ENCODE measurements around the gene SORBS2. TPM values are rescaled to one million over a fixed set of nuclear protein-coding genes. Genes with fewer than 3 reads are reported as not detected.

Gene SORBS2
- total RNA-seq, 1 experiment from 2014 or later, result 44.5 TPM

DNA sequence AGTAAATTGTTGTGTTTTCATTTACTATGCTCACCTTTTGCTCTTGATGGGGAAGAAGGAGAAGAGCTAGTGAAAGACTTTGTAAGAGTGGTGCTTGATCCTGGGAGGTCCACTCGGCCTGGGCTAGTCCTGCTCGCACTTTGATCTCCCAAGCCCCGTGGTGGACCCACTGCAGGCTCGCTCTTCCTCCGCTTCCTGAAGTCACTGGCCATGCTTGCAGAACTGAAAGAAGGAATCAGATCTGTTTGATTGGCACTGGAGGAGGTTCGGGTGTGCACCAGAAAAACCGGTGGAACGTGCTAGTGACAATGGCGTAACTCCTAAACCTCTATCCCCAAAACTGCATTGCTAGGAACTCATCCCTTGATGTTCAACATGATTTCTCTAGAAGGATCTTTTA, 185.2 kb downstream of the SORBS2 start (continued):
- TF ChIP-seq, protein P1, sequence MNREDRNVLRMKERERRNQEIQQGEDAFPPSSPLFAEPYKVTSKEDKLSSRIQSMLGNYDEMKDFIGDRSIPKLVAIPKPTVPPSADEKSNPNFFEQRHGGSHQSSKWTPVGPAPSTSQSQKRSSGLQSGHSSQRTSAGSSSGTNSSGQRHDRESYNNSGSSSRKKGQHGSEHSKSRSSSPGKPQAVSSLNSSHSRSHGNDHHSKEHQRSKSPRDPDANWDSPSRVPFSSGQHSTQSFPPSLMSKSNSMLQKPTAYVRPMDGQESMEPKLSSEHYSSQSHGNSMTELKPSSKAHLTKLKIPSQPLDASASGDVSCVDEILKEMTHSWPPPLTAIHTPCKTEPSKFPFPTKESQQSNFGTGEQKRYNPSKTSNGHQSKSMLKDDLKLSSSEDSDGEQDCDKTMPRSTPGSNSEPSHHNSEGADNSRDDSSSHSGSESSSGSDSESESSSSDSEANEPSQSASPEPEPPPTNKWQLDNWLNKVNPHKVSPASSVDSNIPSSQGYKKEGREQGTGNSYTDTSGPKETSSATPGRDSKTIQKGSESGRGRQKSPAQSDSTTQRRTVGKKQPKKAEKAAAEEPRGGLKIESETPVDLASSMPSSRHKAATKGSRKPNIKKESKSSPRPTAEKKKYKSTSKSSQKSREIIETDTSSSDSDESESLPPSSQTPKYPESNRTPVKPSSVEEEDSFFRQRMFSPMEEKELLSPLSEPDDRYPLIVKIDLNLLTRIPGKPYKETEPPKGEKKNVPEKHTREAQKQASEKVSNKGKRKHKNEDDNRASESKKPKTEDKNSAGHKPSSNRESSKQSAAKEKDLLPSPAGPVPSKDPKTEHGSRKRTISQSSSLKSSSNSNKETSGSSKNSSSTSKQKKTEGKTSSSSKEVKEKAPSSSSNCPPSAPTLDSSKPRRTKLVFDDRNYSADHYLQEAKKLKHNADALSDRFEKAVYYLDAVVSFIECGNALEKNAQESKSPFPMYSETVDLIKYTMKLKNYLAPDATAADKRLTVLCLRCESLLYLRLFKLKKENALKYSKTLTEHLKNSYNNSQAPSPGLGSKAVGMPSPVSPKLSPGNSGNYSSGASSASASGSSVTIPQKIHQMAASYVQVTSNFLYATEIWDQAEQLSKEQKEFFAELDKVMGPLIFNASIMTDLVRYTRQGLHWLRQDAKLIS (CRISPR knock-in tag; IDR thresholded peaks at IDR 0.05; ENCODE audit: borderline replicate concordance), result no peak
- TF ChIP-seq ZNF138 (CRISPR knock-in tag; conservative IDR thresholded peaks at IDR 0.05), result no peak
- TF ChIP-seq JAZF1 (CRISPR knock-in tag; IDR thresholded peaks at IDR 0.05), result no peak
- TF ChIP-seq NR1H2 (CRISPR knock-in tag; IDR thresholded peaks at IDR 0.05), result no peak

DNA sequence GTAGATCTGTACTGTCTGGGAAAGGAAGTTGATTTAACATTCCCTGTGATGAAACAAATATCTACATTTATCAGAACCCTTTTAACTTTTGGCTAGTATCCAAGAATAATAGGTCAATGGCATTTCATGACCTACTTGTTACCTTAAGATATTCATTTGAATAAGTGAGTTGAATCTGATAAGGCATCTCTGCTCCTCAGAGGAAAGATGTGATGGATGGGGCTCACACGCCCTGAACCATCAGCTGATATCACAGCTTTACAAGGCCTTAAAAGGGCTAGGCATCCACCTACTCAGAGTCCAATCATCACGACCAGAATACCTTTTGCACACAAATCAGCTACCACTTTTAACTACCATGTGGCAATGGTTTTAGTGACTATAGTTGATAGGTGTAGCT, 186.5 kb downstream of the SORBS2 start:
- ChIA-PET CTCF (interaction anchor here (0.8 to 1.3 kb wide), 3 partner anchors 15 to 412 kb away, joined by 3 to 8 read pairs (median 3); no protein-coding TSS in a partner anchor), POLR2A (no interaction called here)
- Mint-ChIP-seq H3K27me3 (ENCODE audit: low read depth) (no peaks in the 10 kb centered on the region), H3K27ac (no peak overlapping the region), H3K36me3 (no peaks in the 10 kb centered on the region; the same call in 1 of the 2 replicates), H3K9me3 (no peaks in the 10 kb centered on the region), H3K4me3 (no peak overlapping the region), H3K4me1 (no peaks in the 10 kb centered on the region)
- no peak for ATAC-seq
- DNase-seq (ENCODE audit: low spot score), result no peak
- no peak for TF ChIP-seq GTF2I (CRISPR knock-in tag; conservative IDR thresholded peaks at IDR 0.05)
- TF ChIP-seq CREB1 (CRISPR knock-in tag; IDR thresholded peaks at IDR 0.05), result no peak
- no peak for TF ChIP-seq CBFB (CRISPR knock-in tag; IDR thresholded peaks at IDR 0.05; ENCODE audit: low read depth)
- TF ChIP-seq ZNF121 (CRISPR knock-in tag; IDR thresholded peaks at IDR 0.05), result no peak
- TF ChIP-seq NFYB (CRISPR knock-in tag; conservative IDR thresholded peaks at IDR 0.05; ENCODE audit: low read depth), result no peak
- no peak for TF ChIP-seq TEAD4 (CRISPR knock-in tag; IDR thresholded peaks at IDR 0.05)
- TF ChIP-seq KAT7 (CRISPR knock-in tag; IDR thresholded peaks at IDR 0.05; ENCODE audit: borderline replicate concordance), result no peak
- TF ChIP-seq PREB (CRISPR knock-in tag; IDR thresholded peaks at IDR 0.05; ENCODE audit: borderline replicate concordance), result no peak
- TF ChIP-seq MYBL2 (CRISPR knock-in tag; IDR thresholded peaks at IDR 0.05), result no peak
- no peak for TF ChIP-seq NR2C2 (CRISPR knock-in tag; IDR thresholded peaks at IDR 0.05)
- TF ChIP-seq, protein P2, sequence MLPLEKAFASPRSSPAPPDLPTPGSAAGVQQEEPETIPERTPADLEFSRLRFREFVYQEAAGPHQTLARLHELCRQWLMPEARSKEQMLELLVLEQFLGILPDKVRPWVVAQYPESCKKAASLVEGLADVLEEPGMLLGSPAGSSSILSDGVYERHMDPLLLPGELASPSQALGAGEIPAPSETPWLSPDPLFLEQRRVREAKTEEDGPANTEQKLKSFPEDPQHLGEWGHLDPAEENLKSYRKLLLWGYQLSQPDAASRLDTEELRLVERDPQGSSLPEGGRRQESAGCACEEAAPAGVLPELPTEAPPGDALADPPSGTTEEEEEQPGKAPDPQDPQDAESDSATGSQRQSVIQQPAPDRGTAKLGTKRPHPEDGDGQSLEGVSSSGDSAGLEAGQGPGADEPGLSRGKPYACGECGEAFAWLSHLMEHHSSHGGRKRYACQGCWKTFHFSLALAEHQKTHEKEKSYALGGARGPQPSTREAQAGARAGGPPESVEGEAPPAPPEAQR (CRISPR knock-in tag; IDR thresholded peaks at IDR 0.05), result no peak
- no peak for TF ChIP-seq RELA (CRISPR knock-in tag; IDR thresholded peaks at IDR 0.05; ENCODE audit: borderline replicate concordance)
- TF ChIP-seq CDX4 (CRISPR knock-in tag; IDR thresholded peaks at IDR 0.05; ENCODE audit: borderline replicate concordance), result no peak
- no peak for TF ChIP-seq ARID4B (CRISPR knock-in tag; IDR thresholded peaks at IDR 0.05; ENCODE audit: borderline replicate concordance)
- TF ChIP-seq, protein P3, sequence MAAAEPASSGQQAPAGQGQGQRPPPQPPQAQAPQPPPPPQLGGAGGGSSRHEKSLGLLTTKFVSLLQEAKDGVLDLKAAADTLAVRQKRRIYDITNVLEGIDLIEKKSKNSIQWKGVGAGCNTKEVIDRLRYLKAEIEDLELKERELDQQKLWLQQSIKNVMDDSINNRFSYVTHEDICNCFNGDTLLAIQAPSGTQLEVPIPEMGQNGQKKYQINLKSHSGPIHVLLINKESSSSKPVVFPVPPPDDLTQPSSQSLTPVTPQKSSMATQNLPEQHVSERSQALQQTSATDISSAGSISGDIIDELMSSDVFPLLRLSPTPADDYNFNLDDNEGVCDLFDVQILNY (CRISPR knock-in tag; IDR thresholded peaks at IDR 0.05), result no peak

All from WTC11 (cell line).